Iris pigment epithelial cell (primary cell): Measurements from ENCODE around the gene ALDH1B1.
"Not testable (repeated sequence)": the region's sequence is repeated elsewhere in the genome, so short reads cannot be mapped to it uniquely, and the experiment has no call there.

Source experiments
- DNase-seq: peaks from one replicate; pipeline ENCODE4 v3.0.0-alpha.2; 2011; ENCODE audit warnings: low read depth

The ALDH1B1 gene

DNA sequence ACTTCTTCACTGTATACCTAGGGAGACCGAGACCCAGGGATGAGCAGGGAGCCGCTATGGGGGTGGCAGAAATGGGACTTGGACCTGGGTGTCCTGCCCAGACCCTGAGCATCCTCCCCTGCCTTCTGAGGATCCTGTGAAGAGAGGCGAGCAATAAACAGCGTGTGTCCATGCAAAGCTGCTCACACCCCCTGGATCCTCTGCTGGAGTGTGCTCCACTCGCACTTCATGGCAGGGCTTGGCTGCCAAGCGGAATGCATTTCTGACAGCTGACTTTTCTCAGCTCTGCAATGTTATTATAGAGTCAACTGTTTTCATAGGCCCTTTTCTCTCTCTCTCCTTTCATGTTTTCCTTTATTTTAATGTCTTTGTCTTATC lies 31.0 kb upstream of the ALDH1B1 start:
- DNase-seq: no peak

DNA sequence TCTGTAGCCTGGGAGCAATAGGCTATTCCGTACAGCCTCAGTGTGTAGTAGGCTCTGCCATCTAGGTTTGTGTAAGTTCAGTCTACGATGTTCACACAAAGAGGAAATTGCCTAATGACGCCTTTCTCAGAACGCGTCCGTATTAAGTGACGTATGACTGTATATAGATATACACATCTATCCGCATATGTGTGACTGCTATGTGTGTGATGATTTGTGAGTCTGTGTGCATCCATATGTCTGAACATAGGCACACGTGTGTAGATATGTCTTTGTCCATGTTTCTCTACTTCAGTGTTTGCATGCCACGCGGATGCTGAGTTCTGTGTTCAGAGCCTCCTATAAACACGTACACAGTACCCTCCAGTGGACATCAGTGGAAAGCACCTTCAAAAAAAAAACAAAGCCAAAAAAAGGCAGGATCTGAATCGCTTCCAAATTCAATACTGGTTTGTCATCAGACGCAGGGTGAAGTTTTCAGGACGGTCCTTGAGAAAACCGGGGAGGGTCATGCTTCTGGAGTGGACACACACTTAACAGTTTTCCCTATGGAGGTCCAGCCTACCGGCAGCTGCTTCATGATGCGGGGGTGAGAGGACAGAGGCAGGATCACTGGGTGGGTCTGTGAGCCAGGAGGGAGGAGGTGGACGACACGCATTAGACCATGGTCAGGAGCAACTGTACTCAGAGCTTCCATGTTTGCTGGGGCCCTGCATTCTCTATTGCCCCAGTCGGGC lies 29.5 kb upstream of the ALDH1B1 start:
- DNase-seq: peak; percentile 81

DNA sequence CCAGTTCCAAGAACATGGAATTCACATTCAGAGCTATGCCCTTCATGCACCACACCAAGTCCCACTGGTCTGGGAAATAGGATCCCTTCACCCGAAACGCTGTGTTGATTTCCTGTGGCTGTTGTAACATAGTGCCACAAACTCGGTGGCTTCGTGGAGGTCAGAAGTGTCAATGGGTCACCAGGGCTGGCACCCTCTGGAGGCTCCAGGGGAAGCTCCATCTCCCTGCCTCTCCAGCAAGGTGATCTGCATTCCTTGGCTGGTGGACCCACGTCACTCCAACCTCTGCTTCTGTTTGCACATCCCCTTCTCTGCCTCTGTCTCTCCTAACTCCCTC lies 28.9 kb upstream of the ALDH1B1 start:
- no peak for DNase-seq

GRCh38 chr9:38367898-38368297 lies 24.6 kb upstream of the ALDH1B1 start:
- DNase-seq: no peak

DNA sequence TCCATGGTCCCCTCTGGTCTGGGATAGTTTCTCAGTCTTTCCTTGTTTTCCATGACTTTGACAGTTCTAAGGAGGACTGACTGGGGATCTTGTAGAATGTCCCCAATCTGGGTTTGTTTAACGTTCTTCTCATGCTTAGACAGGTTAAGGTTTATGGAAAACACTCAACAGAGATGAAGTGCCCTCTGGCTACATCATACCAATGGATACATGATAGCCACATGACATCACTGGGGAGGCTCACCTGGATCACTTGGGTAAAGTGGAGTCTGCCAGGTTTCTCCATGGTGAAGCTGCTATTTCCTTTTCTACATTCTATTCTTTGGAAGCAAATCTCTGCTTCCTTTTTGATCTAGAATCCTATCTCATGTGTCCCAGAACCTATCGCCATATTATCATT lies 23.8 kb upstream of the ALDH1B1 start:
- DNase-seq: no peak

DNA sequence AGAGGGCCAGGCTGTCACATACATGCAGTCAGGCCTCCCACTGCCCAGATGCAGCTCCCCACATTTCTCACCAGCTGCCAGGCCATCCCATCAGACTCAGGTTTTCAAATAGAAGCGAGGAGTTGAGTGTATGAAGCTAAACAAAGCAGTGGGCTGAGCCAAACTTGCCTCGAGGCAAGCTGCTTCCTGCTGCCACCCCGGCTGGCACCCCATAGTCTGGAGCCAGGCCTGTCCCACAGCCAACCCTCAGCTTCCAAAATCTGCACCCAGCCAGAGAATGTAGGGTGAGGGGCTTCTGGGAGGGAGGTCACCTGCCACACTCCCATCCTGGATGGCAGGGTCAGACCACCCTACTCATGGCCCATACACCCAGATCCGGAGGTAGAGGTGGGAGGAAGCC lies 22.3 kb upstream of the ALDH1B1 start:
- no peak for DNase-seq

DNA sequence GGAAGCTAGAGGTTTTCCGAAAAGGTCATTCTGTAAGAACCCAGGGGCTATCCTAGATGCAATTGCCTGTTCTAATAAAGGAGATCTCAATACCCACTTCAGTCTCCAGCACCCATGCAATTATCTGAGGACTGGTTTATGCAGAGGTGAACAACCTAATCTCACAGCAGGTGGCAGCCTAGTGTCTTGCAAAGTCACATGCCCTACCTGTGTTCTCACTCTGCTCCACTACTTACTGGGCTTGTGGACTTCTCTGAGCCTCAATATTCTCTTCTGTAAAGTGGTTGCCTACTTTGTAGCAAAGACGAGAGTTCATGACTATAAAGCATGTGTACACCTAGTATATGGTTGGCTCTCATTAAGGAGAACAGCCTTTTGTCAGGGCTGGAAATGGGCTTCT lies 21.0 kb upstream of the ALDH1B1 start:
- DNase-seq: no peak

DNA sequence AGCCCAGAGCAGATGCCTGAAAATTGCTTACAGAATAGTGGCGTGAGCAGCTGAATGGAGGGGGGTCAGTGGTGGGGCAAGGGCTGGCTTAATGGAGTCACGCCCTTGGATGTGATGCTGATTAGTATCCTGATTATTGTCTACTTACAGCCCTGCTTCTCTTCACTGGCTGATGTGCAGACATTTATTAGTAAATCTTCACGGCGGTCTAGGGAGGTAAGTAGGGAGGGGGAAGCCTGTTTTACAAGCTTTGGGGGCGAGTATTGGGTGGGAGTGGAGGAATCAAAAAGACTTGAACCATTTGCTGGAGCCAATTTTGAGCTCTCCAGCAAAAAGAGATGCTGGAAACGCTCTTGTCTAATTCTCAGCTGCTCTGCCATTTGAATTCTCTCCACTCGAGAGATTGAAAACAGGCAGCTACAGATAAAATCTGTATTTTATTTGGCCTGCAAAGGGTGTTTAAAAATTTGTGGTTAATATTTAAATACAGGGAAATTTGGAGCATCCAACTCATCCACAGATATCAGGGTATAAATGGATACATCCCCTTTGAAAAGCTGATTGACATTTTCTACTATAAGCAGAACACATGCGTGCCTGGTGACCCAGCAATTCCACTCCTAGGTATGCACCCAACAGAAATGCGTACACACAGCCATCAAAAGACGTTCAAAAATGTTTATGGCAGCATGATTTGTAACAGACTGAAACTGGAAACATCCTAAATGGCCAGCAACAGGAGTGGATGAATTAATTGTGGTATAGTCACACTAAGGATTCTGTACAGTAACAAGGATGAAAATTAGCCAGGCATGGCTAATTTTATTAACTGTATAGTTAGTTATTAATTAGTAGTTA lies 19.5 kb upstream of the ALDH1B1 start:
- DNase-seq: no peak

DNA sequence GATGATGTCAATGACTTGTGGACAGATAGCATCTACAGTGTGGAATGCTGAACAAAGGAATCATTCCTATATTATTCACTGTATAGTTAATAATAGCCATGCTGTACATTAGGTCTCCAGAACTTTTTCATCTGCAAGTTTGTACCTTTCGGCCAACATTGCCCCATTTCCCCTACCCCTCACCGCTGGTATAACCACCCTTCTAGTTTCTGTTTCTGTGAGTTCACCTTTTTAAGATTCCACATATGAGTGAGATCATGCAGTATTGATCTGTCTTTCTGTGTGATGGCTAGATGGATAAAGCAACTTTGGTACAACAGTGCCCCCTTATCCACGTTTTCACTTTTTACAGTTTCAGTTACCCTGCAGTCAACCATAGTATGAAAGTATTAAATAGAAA lies 18.8 kb upstream of the ALDH1B1 start:
- no peak for DNase-seq

DNA sequence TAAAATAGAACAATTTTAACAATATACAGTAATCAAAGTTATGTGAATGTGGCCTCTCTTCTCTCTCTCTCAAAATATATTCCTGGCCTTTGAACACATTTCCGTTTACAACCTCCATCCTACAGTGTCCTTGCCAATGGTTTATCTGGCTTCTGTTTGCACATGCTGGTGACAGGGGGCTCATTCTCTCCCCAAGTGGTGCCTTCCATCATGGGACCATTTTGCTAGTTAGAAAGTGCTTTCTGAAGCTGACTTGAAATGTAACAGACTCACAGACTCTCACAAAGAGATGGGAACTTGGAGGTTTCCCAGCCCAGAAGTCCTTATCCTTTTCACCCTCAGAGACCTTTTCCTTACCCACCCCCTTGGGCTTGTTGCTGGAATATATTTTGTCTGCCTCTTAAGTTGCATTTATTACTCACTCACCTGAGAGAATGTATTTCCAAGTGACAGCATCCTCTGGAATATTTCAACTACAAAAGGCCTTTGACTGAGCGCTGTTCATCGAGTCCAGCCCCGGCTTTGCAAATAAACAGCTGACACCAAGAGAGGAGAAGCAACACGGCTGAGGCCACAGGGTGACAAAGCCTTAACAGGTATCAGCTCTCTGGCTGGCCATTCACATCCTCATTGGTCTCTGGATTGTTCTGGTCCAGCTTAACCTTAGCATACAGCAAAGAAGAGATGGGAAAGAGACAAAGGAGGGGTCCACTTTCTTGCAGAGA lies 17.5 kb upstream of the ALDH1B1 start:
- no peak for DNase-seq

- DNase-seq: no peak
Observed at GRCh38 chr9:38375572-38375963, 16.9 kb upstream of the ALDH1B1 start.

GRCh38 chr9:38376021-38376670 lies 16.4 kb upstream of the ALDH1B1 start:
- DNase-seq: no peak

DNA sequence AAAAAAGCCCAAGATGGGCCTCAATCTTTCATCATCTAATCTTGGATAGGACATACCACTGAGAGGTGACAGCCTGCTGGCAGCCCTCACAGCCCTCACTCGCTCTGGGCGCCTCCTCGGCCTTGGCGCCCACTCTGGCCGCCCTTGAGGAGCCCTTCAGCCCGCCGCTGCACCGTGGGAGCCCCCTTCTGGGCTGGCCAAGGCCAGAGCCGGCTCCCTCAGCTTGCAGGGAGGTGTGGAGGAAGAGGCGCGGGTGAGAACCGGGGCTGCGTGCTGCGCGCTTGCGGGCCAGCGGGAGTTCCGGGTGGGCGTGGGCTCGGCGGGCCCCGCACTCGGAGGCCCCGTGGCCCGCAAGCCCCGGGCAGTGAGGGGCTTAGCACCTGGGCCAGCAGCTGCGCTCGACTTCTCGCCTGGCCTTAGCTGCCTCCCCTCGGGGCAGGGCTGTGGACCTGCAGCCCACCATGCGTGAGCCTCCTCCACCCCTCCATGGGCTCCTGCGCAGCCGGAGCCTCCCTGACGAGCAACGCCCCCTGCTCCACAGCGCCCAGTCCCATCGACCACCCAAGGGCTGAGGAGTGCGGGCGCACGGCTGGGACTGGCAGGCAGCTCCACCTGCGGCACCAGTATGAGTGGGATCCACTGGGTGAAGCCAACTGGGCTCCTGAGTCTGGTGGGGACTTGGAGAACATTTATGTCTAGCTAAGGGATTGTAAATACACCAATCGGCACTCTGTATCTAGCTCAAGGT lies 15.0 kb upstream of the ALDH1B1 start:
- DNase-seq: not testable (repeated sequence)

GRCh38 chr9:38380230-38380871 lies 12.2 kb upstream of the ALDH1B1 start:
- peak; percentile 32 for DNase-seq

DNA sequence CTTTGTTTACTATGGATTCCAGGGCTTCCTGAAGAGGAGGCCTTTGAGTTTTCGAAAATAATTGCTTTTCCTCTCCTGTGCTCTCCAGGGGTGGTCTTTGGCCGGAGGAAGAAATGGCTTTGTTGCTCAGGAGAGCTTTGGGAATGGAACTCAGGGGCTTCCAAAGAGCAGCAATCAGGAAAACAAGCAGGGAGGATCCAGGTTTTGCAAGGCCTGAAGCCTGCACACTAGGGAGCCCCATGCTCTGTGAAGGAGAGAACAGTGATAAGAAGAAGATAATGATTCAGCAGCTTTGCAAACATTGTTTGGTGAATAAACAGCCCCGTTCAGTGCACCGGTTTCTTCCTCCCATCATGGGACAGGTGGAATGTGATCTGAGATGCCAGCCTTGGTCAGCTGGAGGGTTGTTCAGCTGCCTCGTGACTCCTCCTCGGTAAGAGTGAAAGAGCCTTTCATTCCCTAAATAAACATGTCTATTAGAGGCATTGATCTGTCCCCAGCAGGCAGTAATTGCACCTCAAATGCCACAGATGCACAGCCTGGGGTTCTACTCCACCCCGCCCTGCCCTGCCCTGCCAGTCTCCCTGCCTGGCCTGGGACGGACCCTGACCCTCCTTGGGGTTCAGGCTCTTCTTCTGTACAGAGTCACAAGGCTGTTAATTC lies 11.5 kb upstream of the ALDH1B1 start:
- no peak for DNase-seq

- DNase-seq: no peak
Observed at GRCh38 chr9:38382141-38382540, 10.4 kb upstream of the ALDH1B1 start.

DNA sequence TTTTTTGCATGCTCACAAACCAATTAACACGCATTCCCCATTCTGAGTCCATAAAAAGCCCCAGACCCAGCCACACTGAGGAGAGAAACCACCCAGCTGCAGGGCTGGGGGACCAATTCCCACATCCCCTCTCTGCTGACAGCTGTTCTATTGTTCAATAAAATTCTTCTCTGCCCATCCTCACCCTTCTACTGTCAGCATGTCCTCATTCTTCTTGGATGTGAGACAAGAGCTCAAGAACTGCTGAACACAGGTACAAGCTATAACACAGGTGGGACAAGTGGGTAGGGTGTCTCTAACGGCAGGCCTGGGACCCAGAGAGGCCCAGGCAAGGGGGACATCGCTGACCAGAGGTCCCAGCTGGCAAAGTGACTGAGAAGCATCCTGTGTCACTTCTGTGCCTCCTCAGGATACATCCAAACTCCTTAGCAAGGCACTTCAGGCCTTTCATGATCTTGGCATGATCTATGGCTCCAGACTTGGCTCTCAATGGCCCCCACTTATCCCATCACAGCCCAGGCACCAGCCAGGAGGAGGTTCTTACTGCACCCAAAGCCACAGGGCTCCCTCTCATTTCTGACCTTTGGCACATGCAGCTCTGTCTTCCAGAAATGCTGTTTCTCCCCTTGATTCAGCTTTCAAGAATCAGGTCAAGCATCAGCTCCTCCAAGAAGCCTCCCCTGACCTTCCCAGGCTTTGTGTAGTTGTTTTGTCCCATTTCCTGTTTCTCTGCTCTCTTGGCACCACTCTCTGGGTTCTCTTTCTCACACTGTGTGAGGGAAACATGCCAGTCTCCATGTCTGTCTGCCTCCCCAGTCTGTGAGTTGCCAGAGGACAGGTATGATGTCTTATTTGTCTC lies 7.3 kb upstream of the ALDH1B1 start:
- no peak for DNase-seq

GRCh38 chr9:38385896-38386295 lies 6.6 kb upstream of the ALDH1B1 start:
- no peak for DNase-seq

DNA sequence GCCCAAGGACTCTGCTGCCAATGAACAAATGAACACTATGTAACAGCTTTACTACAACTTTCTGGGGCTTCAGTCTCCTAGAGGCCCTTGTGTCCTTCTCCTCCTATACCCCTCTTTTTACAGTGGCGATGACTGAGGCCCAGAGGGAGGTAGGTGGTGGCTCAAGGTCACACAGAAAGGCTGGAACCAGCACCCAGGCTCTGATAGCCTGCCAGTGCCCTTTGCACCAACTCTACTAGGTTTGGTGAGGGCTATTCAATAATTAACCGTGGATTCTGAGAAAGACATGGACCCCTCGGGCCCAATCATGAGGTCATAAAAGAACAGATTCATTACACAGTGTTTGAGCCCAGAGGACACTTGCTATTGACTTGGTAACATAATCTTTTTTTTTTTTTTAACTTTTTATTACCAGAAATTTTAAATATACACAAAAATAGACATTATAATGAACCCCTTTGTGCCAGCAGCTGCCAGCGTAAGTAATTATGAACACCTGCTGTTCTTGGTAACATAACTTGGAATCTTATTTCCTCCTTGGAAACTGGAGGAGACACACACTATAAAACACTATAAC lies 6.1 kb upstream of the ALDH1B1 start:
- DNase-seq: no peak
